MM.1S (cell line): ENCODE measurements around the gene ENHO.

ENCODE experiments used
- EZH2 ChIP-seq: fragments of 300-600 bp; sonication (generic); optimal IDR thresholded peaks from 2 replicates; pipeline ENCODE3; 2017; ENCODE audit warnings: low read depth, mild to moderate bottlenecking, antibody characterized with exemption, low read length, mixed read lengths
- TF ChIP-seq, protein P1 (sequence below): fragments of 300-600 bp; sonication (generic); IDR thresholded peaks from 2 replicates; pipeline ENCODE4 v1.5.1; 2016; ENCODE audit warnings: antibody characterized with exemption, low read length, mixed read lengths

DNA sequence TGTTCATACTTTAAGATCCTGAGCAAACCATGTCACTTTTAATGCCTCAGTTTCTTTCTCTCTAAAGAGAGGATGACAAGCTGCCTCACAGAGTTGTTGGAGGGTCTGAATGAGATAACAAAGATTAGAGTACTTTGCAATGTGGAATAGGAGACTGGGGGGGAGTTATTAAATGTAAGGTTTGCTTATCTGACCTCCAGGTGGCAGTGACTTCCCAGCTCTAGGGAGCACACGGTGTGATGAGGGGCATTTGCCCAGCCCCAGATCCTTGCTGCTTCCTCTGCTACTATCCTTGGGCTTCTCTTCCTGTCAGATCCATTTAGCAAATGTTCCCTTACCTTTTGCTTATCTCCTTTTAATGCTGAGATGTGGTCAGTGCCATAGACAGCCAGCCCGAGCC, 30.7 kb downstream of the ENHO start:
- TF ChIP-seq, protein P1, sequence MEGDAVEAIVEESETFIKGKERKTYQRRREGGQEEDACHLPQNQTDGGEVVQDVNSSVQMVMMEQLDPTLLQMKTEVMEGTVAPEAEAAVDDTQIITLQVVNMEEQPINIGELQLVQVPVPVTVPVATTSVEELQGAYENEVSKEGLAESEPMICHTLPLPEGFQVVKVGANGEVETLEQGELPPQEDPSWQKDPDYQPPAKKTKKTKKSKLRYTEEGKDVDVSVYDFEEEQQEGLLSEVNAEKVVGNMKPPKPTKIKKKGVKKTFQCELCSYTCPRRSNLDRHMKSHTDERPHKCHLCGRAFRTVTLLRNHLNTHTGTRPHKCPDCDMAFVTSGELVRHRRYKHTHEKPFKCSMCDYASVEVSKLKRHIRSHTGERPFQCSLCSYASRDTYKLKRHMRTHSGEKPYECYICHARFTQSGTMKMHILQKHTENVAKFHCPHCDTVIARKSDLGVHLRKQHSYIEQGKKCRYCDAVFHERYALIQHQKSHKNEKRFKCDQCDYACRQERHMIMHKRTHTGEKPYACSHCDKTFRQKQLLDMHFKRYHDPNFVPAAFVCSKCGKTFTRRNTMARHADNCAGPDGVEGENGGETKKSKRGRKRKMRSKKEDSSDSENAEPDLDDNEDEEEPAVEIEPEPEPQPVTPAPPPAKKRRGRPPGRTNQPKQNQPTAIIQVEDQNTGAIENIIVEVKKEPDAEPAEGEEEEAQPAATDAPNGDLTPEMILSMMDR = no peak
- no peak for TF ChIP-seq EZH2
